Measurements from ENCODE around the gene PCNX3.

- no peak for TF ChIP-seq CTCF (IDR thresholded peaks at IDR 0.05)
- TF ChIP-seq POLR2A (IDR thresholded peaks at IDR 0.05) = peak; percentile 47
These were observed 39.9 kb upstream of the PCNX3 start, which contains the start of gene EHBP1L1 for GRCh38 chr11:65575568-65576231.
